GM12878 (cell line): ENCODE data around the gene ARHGAP44. TPM values are rescaled to one million over a fixed set of nuclear protein-coding genes. Genes with fewer than 3 reads are reported as not detected.

Source experiments
- ATAC-seq: fragments of 200-7000 bp; cut with Tn5 transposase; 3 replicates; pipeline ENCODE4 v1.9.1; 2020; ENCODE audit warnings: mild to moderate bottlenecking, moderate library complexity
- BruUV-seq: library from RNA; stranded (reverse); fragments of 400-500 nt; replicated peaks from 2 replicates; lab custom pipeline; 2021; lab: Mats Ljungman, UMichigan
- CTCF ChIA-PET: fragments of 300-600 bp; sonication (Branson Sonifier 250); formaldehyde crosslinking; extraction: SDS; loops from one replicate; lab custom pipeline; 2021; ENCODE audit warnings: inconsistent platforms; lab: Yijun Ruan, JAX
- POLR2A ChIA-PET: fragments of 350-600 bp; formaldehyde crosslinking; extraction: SDS; loops from one replicate; lab custom pipeline; 2021; ENCODE audit warnings: inconsistent platforms; lab: Charles Lee
- RAD21 ChIA-PET: fragments of 300-600 bp; sonication (Branson Sonifier 250); formaldehyde crosslinking; loops from one replicate; lab custom pipeline; 2023; ENCODE audit warnings: antibody characterized with exemption; ENCODE audit not compliant: unreplicated experiment; lab: Charles Lee
- SMC1A ChIA-PET: fragments of 300-600 bp; sonication (Branson Sonifier 250); formaldehyde crosslinking; loops from one replicate; lab custom pipeline; 2023; ENCODE audit not compliant: unreplicated experiment, uncharacterized antibody; lab: Charles Lee
- DNase-seq: peaks from one replicate; pipeline ENCODE4 v3.0.0-alpha.2; 2011; ENCODE audit warnings: low read depth, low spot score
- FAIRE-seq: peaks from 3 replicates; lab custom pipeline; 2011; peaks lifted over from hg19 to GRCh38; lab: Jason Lieb, UNC
- H2AFZ ChIP-seq: 2 replicates; pipeline ENCODE4 v1.6.0; 2011; ENCODE audit warnings: low read depth, low read length, control low read depth; ENCODE audit not compliant: control insufficient read depth
- H3K27ac ChIP-seq: 2 replicates; pipeline ENCODE4 v1.5.1; 2011; ENCODE audit warnings: control low read depth; ENCODE audit not compliant: control insufficient read depth, insufficient read depth
- H3K27me3 ChIP-seq, 2 experiments: replicated peaks in 1 of 2; 2 replicates each; pipeline versions ENCODE4 v1.6.0 to v1.6.1; 2011; ENCODE audit warnings: low read length in 1 of 2; ENCODE audit not compliant: control insufficient read depth in 2 of 2, insufficient read depth in 2 of 2
- H3K36me3 ChIP-seq, 2 experiments: 2 replicates each; pipeline ENCODE4 v1.5.1; 2011; ENCODE audit warnings: low read length in 1 of 2; ENCODE audit not compliant: control insufficient read depth in 2 of 2, insufficient read depth in 2 of 2
- H3K4me1 ChIP-seq: 2 replicates; pipeline ENCODE4 v1.6.1; 2011; ENCODE audit warnings: mild to moderate bottlenecking, low read length, moderate library complexity, mixed read lengths; ENCODE audit not compliant: control insufficient read depth, insufficient read depth
- H3K4me2 ChIP-seq: 2 replicates; pipeline ENCODE4 v1.6.0; 2011; ENCODE audit warnings: control low read depth; ENCODE audit not compliant: control insufficient read depth, insufficient read depth
- H3K4me3 ChIP-seq: fragments of 200-600 bp; sonication (generic); 2 replicates; pipeline ENCODE4 v1.5.1; 2016
- H3K79me2 ChIP-seq: 2 replicates; pipeline ENCODE4 v1.6.0; 2011; ENCODE audit warnings: low read length; ENCODE audit not compliant: control insufficient read depth, insufficient read depth
- H3K9ac ChIP-seq: 2 replicates; pipeline ENCODE4 v1.8.0; 2011; ENCODE audit warnings: low read length, control low read depth, mixed read lengths; ENCODE audit not compliant: control insufficient read depth, insufficient read depth
- H3K9me3 ChIP-seq: replicated peaks from 3 replicates; pipeline ENCODE4 v1.5.1; 2011; ENCODE audit warnings: mild to moderate bottlenecking, low read length; ENCODE audit not compliant: control insufficient read depth, insufficient read depth
- H4K20me1 ChIP-seq: 2 replicates; pipeline ENCODE4 v1.6.0; 2011; ENCODE audit not compliant: control insufficient read depth, insufficient read depth
- ATF7 ChIP-seq: fragments of 450-650 bp; IDR thresholded peaks from 2 replicates; pipeline ENCODE4 v1.6.1; 2016; ENCODE audit warnings: low read depth, mild to moderate bottlenecking
- BHLHE40 ChIP-seq, 2 experiments: fragments of 450-650 bp in 1 of 2; IDR thresholded peaks; 2 replicates each; pipeline ENCODE4 v1.6.1; 2011 to 2017; ENCODE audit warnings: low read depth in 2 of 2, borderline replicate concordance in 1 of 2, improper control_type of control experiment in 1 of 2, low read length in 1 of 2, mild to moderate bottlenecking in 1 of 2
- ESRRA ChIP-seq: IDR thresholded peaks from 2 replicates; pipeline ENCODE4 v1.6.1; 2012; ENCODE audit warnings: mild to moderate bottlenecking, low read length, improper control_type of control experiment
- SMAD1 ChIP-seq: fragments of 450-650 bp; IDR thresholded peaks from 2 replicates; pipeline ENCODE4 v1.6.1; 2018; ENCODE audit warnings: mild to moderate bottlenecking, low read depth; ENCODE audit not compliant: partially characterized antibody
- SUZ12 ChIP-seq: fragments of 200-600 bp; sonication (generic); IDR thresholded peaks from one replicate; pipeline ENCODE4 v1.6.1; 2018; ENCODE audit warnings: antibody characterized with exemption, mild to moderate bottlenecking; ENCODE audit not compliant: unreplicated experiment
- ZNF274 ChIP-seq: IDR thresholded peaks from one replicate; pipeline ENCODE4 v1.8.0; 2011; ENCODE audit not compliant: insufficient read length, insufficient read depth
- WGBS: methylation state at CpG from one replicate; pipeline ENCODE4 v1.1.6; 2016; ENCODE audit warnings: low lambda C conversion rate; ENCODE audit not compliant: insufficient replicate concordance, insufficient coverage; ENCODE audit errors: missing lambda C conversion rate; 5-methylcytosine and 5-hydroxymethylcytosine counted together
- in situ Hi-C: fragments of 300-500 bp; cut with MboI; formaldehyde crosslinking; loops from 9 replicates; pipeline ENCODE4 v1.14.3; 2018; ENCODE audit warnings: mixed read lengths
- intact Hi-C: fragments of 100-400 bp; cut with micrococcal nuclease; formaldehyde crosslinking; loops from one replicate; pipeline ENCODE4 v1.14.2; 2022; ENCODE audit not compliant: unreplicated experiment
- polyA plus RNA-seq, 11 experiments: library from polyadenylated mRNA; depleted of rRNA in 4 of 11; unstranded in 6 of 11; stranded (reverse) in 5 of 11; fragments of >200 nt; fragmentation: Nextera tagmentation in 4 of 11; fragmentation: Illumina TruSeq in 1 of 11; extraction: Ambion mirVana in 4 of 11; extraction: Trizol in 1 of 11; gene quantifications; 1 replicate in 1 of 11; 2 replicates in 10 of 11; pipeline versions ENCODE4 v1.2.1 to v1.2.3, GENCODE V29; 2011 to 2016; ENCODE audit warnings: inconsistent platforms in 2 of 11, missing spikeins in 2 of 11, low read depth in 1 of 11
- total RNA-seq, 4 experiments: library from RNA; depleted of rRNA in 3 of 4; stranded (reverse); fragments of >200 nt in 3 of 4; fragmentation: Illumina TruSeq in 1 of 4; extraction: Trizol in 1 of 4; gene quantifications; 2 replicates each; pipeline versions ENCODE4 v1.2.1 to v1.2.3, GENCODE V29; 2013 to 2021
- TF ChIP-seq, protein P1 (sequence below): IDR thresholded peaks from 2 replicates; pipeline ENCODE4 v1.6.1; 2011; ENCODE audit warnings: borderline replicate concordance, low read depth, mild to moderate bottlenecking, moderate library complexity, mixed read lengths, low read length; ENCODE audit not compliant: insufficient read depth; ENCODE audit errors: extremely low read length

ARHGAP44 gene
- total and polyA plus RNA-seq, 10 of the 15 experiments (the other 5 are each of a cell fraction or from before 2014, with no cell fraction given): 0.11 to 1.2 (median 0.48) TPM

DNA sequence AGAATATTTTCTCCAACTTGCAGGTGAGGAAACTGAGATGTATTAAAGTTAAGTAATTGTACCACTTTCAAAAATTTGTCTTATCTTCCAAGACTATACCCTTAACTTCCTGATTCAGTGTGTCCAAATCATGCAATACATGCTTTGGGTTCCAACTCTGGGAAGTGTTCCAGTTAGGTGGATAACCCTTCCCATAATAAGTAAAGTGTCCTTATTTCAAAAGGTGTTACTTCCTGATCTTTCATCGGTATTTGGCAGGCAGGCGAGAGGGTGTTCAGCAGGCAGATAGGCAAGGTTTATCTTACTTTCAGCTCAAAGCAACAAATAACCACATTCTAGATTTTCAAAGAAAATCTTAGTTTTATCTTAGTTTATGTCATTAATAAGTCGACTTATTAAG lies 46.3 kb upstream of the ARHGAP44 start:
- DNase-seq (no peak), ATAC-seq (no peak), FAIRE-seq (no peak)
- Histone ChIP-seq H2AFZ (no peak overlapping the region), H3K9ac (no peak overlapping the region), H4K20me1 (no peaks in the 10 kb centered on the region), H3K4me1 (no peaks in the 10 kb centered on the region), H3K9me3 (no peaks in the 10 kb centered on the region), H3K4me3 (no peak overlapping the region), H3K36me3 (no peaks in the 10 kb centered on the region), H3K27me3 (no peaks in the 10 kb centered on the region), H3K79me2 (no peaks in the 10 kb centered on the region), H3K27ac (no peak overlapping the region), H3K4me2 (no peak overlapping the region)
- SMC1A ChIA-PET: interaction anchor here (2.4 to 3.4 kb wide), 3 partner anchors 196 to 561 kb away, joined by 10 to 15 read pairs (median 14); no protein-coding TSS in a partner anchor
- WGBS: 48% methylated on average over 3 of the region's 3 CpGs
- no peak for TF ChIP-seq BHLHE40 (IDR thresholded peaks at IDR 0.05; ENCODE audit: borderline replicate concordance in 1 of 2, low read depth in 2 of 2, low read length in 1 of 2)
- TF ChIP-seq, protein P1, sequence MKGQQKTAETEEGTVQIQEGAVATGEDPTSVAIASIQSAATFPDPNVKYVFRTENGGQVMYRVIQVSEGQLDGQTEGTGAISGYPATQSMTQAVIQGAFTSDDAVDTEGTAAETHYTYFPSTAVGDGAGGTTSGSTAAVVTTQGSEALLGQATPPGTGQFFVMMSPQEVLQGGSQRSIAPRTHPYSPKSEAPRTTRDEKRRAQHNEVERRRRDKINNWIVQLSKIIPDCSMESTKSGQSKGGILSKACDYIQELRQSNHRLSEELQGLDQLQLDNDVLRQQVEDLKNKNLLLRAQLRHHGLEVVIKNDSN: no peak
- no TSS peak for BruUV-seq
- in situ Hi-C loops (loop anchor here (5.0 kb wide), 1 partner anchor 491 kb away; no protein-coding TSS in a partner anchor), intact Hi-C loops (loop anchor here (2.0 to 10.0 kb wide), 4 partner anchors 78 to 562 kb away; partner anchors contain the start of gene MYOCD)
- CTCF ChIA-PET: interaction anchor here (0.6 to 3.5 kb wide), 13 partner anchors 10 to 853 kb away, joined by 3 to 51 read pairs (median 7); no protein-coding TSS in a partner anchor
- POLR2A ChIA-PET: no interaction called here
- RAD21 ChIA-PET: interaction anchor here (0.7 to 2.8 kb wide), 3 partner anchors 253 to 400 kb away, joined by 3 to 13 read pairs (median 4); no protein-coding TSS in a partner anchor

DNA sequence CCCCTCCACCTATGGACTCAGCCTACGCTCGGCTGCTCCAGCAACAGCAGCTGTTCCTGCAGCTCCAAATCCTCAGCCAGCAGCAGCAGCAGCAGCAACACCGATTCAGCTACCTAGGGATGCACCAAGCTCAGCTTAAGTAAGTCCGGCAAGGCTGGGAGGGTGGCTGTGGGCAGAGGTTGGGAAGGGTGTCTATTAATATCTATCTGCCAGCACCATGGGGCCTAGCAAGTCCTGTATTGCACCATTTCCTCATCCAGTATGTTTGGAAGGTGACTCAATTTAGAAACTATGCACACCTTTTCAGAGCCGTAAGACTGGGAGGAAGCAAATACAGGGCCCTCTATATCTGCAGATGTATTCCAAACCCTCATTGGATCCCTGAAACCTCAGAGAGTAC lies 45.0 kb upstream of the ARHGAP44 start:
- CTCF ChIA-PET: interaction anchor here (0.6 to 2.1 kb wide), 4 partner anchors 28 to 401 kb away, joined by 3 to 8 read pairs (median 4); no protein-coding TSS in a partner anchor
- H3K4me2 ChIP-seq: no peak overlapping the region
- no peaks in the 10 kb centered on the region for H3K27me3 ChIP-seq
- RAD21 ChIA-PET: interaction anchor here (2.8 kb wide), 1 partner anchor 401 kb away, joined by 13 read pairs; no protein-coding TSS in a partner anchor
- DNase-seq (no peak), ATAC-seq (no peak), FAIRE-seq (no peak)
- H3K79me2 ChIP-seq: no peaks in the 10 kb centered on the region
- H3K9ac ChIP-seq: no peak overlapping the region
- SMC1A ChIA-PET: interaction anchor here (3.4 kb wide), 1 partner anchor 563 kb away, joined by 14 read pairs; no protein-coding TSS in a partner anchor
- no peaks in the 10 kb centered on the region for H3K4me1 ChIP-seq
- POLR2A ChIA-PET: interaction anchor here (0.6 kb wide), 1 partner anchor 101 kb away, joined by 6 read pairs; no protein-coding TSS in a partner anchor
- H3K9me3 ChIP-seq: no peaks in the 10 kb centered on the region
- in situ Hi-C loops (loop anchor here (5.0 kb wide), 1 partner anchor 492 kb away; no protein-coding TSS in a partner anchor), intact Hi-C loops (loop anchor here (5.0 to 10.0 kb wide), 3 partner anchors 79 to 402 kb away; partner anchors contain the start of gene MYOCD)
- no TSS peak for BruUV-seq
- H4K20me1 ChIP-seq: no peaks in the 10 kb centered on the region
- H2AFZ ChIP-seq: no peak overlapping the region
- 30% methylated on average over 5 of the region's 5 CpGs for WGBS
- no peak overlapping the region for H3K27ac ChIP-seq
- no peak for TF ChIP-seq ZNF274
- no peak for TF ChIP-seq SMAD1
- TF ChIP-seq ESRRA: no peak
- TF ChIP-seq SUZ12: no peak
- no peak for TF ChIP-seq ATF7
- H3K4me3 ChIP-seq: no peak overlapping the region
- no peaks in the 10 kb centered on the region for H3K36me3 ChIP-seq
